Panc1 (cell line): ENCODE measurements around the gene ZNF462.

Experiments
- CTCF ChIP-seq: fragments of 450-650 bp; IDR thresholded peaks from 2 replicates; pipeline ENCODE4 v1.5.1; 2017; ENCODE audit warnings: mild to moderate bottlenecking
- POLR2AphosphoS5 ChIP-seq: IDR thresholded peaks from 2 replicates; pipeline ENCODE4 v1.6.1; 2012; ENCODE audit warnings: mild to moderate bottlenecking, low read depth, low read length, moderate library complexity
- TCF7L2 ChIP-seq: IDR thresholded peaks from 2 replicates; pipeline ENCODE4 v1.6.1; 2011; ENCODE audit warnings: mild to moderate bottlenecking, low read depth, low read length, inconsistent platforms
- TF ChIP-seq, protein P1 (sequence below), 2 experiments: IDR thresholded peaks; 2 replicates each; pipeline ENCODE4 v1.6.1; 2011 to 2012; ENCODE audit warnings: low read depth in 2 of 2, control low read depth in 1 of 2, low read length in 1 of 2, mild to moderate bottlenecking in 1 of 2, moderate library complexity in 1 of 2; ENCODE audit not compliant: insufficient read depth in 1 of 2

- TF ChIP-seq CTCF (no peak), POLR2AphosphoS5 (no peak), TCF7L2 (no peak)
- TF ChIP-seq, protein P1, sequence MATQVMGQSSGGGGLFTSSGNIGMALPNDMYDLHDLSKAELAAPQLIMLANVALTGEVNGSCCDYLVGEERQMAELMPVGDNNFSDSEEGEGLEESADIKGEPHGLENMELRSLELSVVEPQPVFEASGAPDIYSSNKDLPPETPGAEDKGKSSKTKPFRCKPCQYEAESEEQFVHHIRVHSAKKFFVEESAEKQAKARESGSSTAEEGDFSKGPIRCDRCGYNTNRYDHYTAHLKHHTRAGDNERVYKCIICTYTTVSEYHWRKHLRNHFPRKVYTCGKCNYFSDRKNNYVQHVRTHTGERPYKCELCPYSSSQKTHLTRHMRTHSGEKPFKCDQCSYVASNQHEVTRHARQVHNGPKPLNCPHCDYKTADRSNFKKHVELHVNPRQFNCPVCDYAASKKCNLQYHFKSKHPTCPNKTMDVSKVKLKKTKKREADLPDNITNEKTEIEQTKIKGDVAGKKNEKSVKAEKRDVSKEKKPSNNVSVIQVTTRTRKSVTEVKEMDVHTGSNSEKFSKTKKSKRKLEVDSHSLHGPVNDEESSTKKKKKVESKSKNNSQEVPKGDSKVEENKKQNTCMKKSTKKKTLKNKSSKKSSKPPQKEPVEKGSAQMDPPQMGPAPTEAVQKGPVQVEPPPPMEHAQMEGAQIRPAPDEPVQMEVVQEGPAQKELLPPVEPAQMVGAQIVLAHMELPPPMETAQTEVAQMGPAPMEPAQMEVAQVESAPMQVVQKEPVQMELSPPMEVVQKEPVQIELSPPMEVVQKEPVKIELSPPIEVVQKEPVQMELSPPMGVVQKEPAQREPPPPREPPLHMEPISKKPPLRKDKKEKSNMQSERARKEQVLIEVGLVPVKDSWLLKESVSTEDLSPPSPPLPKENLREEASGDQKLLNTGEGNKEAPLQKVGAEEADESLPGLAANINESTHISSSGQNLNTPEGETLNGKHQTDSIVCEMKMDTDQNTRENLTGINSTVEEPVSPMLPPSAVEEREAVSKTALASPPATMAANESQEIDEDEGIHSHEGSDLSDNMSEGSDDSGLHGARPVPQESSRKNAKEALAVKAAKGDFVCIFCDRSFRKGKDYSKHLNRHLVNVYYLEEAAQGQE (IDR thresholded peaks at IDR 0.05; ENCODE audit: insufficient read depth in 1 of 2, low read depth in 2 of 2, low read length in 1 of 2), result no peak
Observed at GRCh38 chr9:106846307-106846706, 16.7 kb upstream of the ZNF462 start.
